Activated naive CD8-positive, alpha-beta T cell (primary cell): ENCODE data around the gene NDUFS3.
A peak's percentile ranks its signal among the peaks of the same experiment; 100 is the strongest.

ENCODE experiments used
- H3K27ac Mint-ChIP-seq: one replicate; pipeline ENCODE4 v1.8.0; 2021; ENCODE audit warnings: mixed read lengths
- H3K27me3 Mint-ChIP-seq: one replicate; pipeline ENCODE4 v1.8.0; 2021; ENCODE audit warnings: mixed read lengths
- H3K36me3 Mint-ChIP-seq: one replicate; pipeline ENCODE4 v1.8.0; 2021; ENCODE audit warnings: mixed read lengths
- H3K4me1 Mint-ChIP-seq: one replicate; pipeline ENCODE4 v1.8.0; 2021; ENCODE audit warnings: low read depth, mixed read lengths
- H3K4me3 Mint-ChIP-seq: one replicate; pipeline ENCODE4 v1.8.0; 2021; ENCODE audit warnings: mild to moderate bottlenecking, mixed read lengths
- H3K9me3 Mint-ChIP-seq: one replicate; pipeline ENCODE4 v1.8.0; 2021; ENCODE audit warnings: low read depth, mixed read lengths

Gene NDUFS3

DNA sequence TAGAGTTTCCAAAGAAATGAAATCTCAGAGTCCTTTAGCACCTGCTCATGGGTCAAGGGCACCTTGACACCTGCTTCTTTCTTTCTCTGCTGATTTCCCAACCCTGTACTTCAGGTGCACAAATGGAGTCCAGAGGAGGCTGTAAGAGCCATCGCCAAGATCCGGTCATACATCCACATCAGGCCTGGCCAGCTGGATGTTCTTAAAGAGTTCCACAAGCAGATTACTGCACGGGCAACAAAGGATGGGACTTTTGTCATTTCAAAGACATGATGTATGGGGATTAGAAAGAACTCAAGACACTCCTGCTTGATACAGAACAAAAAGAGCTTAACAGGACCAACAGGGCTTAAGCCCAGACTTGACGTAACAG lies 7.5 kb upstream of the NDUFS3 start:
- no peak overlapping the region for H3K4me3 Mint-ChIP-seq
- H3K4me1 Mint-ChIP-seq, result peaks cover 18% of the 10 kb centered on the region
- H3K9me3 Mint-ChIP-seq, result no peaks in the 10 kb centered on the region
- peaks cover 3% of the 10 kb centered on the region for H3K36me3 Mint-ChIP-seq
- peak overlapping the region; percentile 46 for H3K27ac Mint-ChIP-seq
- H3K27me3 Mint-ChIP-seq, result no peaks in the 10 kb centered on the region

- H3K27ac Mint-ChIP-seq, result no peak overlapping the region
- peaks cover 3% of the 10 kb centered on the region for H3K36me3 Mint-ChIP-seq
- H3K27me3 Mint-ChIP-seq, result no peaks in the 10 kb centered on the region
- no peak overlapping the region for H3K4me3 Mint-ChIP-seq
- no peaks in the 10 kb centered on the region for H3K9me3 Mint-ChIP-seq
- H3K4me1 Mint-ChIP-seq, result peaks cover 18% of the 10 kb centered on the region
Measured at GRCh38 chr11:47571895-47572294, 7.0 kb upstream of the NDUFS3 start.

DNA sequence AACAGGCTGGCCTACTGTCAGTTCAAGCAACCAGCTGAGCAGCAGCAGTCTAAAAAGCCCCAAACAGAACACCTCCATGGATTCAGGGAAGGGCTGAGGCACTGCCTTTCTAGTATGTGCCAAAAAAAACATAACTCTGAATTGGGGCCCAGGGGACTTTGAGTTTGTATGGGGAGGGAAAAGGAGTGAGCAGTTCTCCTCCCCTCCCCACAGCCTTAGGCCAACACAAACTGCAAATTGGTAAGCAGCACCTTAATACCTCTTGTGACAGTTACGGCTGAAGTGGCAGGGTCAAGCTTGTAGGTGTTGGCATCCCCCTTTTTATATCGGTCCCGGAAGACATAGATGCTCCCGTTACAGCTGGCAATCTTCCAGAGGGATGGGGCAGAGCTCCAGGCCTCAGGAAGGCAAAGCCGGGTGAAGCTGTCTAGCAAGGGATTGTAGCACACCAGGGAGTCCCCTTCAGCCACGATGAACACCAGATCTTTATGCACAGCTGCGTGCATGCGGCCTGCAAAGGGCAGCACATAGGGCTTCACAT lies 6.1 kb upstream of the NDUFS3 start:
- H3K4me3 Mint-ChIP-seq, result no peak overlapping the region
- H3K27me3 Mint-ChIP-seq, result no peaks in the 10 kb centered on the region
- peaks cover 27% of the 10 kb centered on the region for H3K4me1 Mint-ChIP-seq
- peak overlapping the region; percentile 75 for H3K27ac Mint-ChIP-seq
- no peaks in the 10 kb centered on the region for H3K9me3 Mint-ChIP-seq
- peaks cover 3% of the 10 kb centered on the region for H3K36me3 Mint-ChIP-seq

DNA sequence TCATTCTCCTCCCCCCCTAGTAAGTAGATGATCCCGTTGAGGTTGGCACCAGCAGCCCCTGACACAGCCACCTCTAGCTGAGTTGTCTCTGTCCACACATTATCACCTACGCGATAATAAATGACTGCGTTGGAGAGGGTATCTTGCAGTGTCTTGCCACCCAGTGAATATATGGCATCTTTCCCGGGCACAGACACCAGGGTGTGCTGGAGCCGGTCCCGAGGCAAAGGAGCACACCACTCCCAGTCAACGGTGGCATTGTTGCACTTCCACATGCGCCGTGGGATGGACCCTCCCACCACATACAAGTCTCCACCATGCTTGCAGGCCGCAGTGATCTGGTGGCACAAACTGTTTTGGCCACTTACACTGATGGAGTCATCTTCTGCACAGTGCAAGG lies 5.6 kb upstream of the NDUFS3 start:
- Mint-ChIP-seq H3K9me3 (no peaks in the 10 kb centered on the region), H3K27ac (no peak overlapping the region), H3K4me3 (no peak overlapping the region), H3K4me1 (peaks cover 31% of the 10 kb centered on the region), H3K27me3 (no peaks in the 10 kb centered on the region), H3K36me3 (peaks cover 3% of the 10 kb centered on the region)

DNA sequence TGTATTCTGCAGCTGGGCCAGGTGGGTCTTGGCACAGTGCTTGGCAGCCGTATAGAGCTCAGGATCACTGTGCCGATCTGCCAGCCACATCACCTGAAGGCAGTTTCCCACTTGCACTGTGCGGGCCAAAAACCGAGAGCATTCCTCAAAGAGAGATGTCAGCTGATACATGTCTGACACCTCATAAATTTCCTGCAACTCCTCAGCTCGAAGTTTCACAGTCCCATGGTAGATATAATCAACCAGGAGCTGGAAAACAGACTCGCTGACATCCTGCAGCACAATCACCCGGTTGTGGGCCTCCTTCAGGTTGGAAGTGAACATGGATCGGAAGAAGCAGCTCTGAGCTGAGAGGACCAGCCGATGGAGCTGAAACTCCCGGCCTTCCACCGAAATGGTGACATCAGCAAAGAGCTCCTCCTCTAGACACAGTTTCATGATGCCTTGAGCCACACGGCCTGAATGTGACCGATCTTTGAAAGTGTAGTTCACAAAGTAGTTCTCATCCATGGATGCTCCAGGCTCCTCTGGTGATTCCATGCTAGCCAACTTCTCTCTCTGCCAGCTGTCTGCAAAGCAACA lies 1.3 kb upstream of the NDUFS3 start:
- Mint-ChIP-seq H3K4me3 (peak overlapping the region; percentile 98), H3K36me3 (peaks cover 6% of the 10 kb centered on the region), H3K4me1 (peaks cover 48% of the 10 kb centered on the region), H3K27ac (peak overlapping the region; percentile 98), H3K27me3 (no peaks in the 10 kb centered on the region), H3K9me3 (no peaks in the 10 kb centered on the region)

- H3K4me1 Mint-ChIP-seq, result peaks cover 22% of the 10 kb centered on the region
- no peaks in the 10 kb centered on the region for H3K9me3 Mint-ChIP-seq
- no peaks in the 10 kb centered on the region for H3K27me3 Mint-ChIP-seq
- no peak overlapping the region for H3K27ac Mint-ChIP-seq
- no peak overlapping the region for H3K4me3 Mint-ChIP-seq
- H3K36me3 Mint-ChIP-seq, result peaks cover 12% of the 10 kb centered on the region
Measured at GRCh38 chr11:47583844-47584243, 5.0 kb downstream of the NDUFS3 start.

DNA sequence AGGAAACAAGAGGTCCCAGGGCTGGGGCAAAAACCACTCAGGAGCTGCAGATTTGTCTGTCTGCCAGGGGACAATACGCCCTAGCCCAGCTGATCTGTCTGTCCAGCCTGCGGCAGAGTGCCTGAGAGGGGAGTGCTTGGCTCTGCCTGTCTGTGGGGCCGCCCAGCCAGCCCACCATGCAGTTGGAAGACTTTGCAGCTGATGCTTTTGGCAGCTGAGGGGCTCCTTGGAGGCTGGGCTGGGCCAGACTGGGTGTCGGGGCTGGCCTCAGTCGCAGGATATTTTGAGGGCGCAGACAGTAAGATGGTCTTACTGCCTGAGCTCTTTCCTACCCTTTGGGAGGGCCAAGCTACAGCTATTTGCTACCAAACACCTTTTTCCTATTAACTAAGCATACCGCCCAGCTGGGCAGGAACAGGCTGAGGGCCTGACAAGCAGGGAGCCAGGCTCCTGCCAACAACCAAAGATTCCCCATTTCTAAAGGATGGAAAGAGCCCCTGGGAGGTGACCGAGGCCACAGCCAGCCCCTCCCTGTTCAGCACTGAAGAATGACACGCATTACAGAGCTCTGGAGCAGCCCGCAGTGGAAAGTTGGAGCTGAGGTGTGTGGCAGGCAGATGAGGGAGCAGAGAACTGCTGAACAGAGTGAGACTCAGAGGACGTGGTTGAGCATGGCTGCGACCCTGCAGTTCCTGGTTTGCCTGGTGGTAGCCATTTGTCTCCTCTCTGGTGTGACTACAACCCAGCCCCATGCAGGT lies 7.4 kb downstream of the NDUFS3 start, which contains the start of gene FAM180B:
Gene FAM180B (plus strand): TSS at position 581 of the 758 bp plus-strand sequence. CDS start 91 bp downstream, at position 672.
- Mint-ChIP-seq H3K4me1 (peaks cover 6% of the 10 kb centered on the region), H3K4me3 (no peak within 1 kb of the TSS), H3K36me3 (peaks cover 10% of the 10 kb centered on the region), H3K9me3 (no peaks in the 10 kb centered on the region), H3K27me3 (no peaks in the 10 kb centered on the region), H3K27ac (no peak within 1 kb of the TSS)

DNA sequence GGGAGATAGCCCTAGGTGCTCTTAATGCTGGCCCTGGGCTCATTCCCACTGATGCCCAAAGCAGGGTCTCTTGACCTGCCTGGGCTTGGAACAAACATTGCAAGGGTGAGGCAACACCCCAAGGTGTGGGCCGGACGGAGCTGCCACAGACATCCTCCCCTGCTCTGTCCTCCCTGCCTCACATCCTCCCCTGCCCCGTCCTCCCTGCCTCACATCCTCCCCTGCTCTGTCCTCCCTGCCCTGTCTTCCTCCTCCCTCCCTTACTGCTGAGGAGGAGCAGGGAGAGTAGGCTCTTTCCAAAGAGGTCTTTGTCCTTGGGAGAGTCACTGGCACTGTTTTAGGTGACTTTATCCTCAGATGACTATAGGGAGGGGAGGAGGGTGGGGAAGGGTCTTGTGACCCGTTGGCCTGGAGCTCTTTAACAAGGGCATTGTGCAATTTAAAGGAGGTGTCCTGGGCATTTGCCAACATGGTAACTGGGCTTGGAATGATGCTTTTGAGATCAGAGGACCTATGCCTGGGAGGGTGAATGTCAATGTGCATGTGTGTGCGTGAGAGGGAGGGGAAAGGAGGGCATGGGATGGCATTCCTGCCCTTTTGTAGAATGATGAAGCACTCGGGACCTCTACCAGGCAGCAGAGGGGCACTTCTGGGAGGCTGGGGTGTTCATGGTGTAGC lies 8.3 kb downstream of the NDUFS3 start:
- Mint-ChIP-seq H3K4me1 (peaks cover 4% of the 10 kb centered on the region), H3K27me3 (no peaks in the 10 kb centered on the region), H3K27ac (no peak overlapping the region), H3K9me3 (no peaks in the 10 kb centered on the region), H3K36me3 (peaks cover 10% of the 10 kb centered on the region), H3K4me3 (no peak overlapping the region)

DNA sequence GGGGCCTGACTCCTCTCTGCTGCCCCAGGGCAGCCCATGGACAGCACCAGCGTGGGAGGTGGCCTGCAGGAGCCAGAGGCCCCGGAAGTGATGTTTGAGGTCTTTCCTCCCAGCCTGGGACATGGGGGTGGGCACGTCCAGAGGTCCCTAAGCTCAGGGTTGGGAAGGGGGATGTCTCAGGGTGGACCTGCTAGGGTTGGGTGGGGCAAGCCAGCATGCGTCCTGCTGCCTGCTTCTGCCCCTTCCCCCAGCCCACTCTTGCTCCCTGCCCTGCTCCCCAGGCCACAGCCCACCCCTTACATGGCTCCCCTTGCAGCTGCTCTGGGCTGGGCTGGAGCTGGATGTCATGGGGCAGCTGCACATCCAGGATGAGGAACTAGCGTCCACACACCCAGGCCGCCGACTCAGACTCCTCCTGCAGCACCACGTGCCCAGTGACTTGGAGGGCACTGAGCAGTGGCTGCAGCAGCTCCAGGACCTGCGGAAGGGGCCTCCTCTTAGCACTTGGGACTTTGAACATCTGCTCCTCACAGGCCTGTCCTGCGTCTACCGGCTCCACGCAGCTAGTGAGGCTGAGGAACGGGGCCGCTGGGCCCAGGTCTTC lies 9.0 kb downstream of the NDUFS3 start:
- Mint-ChIP-seq H3K4me1 (peaks cover 4% of the 10 kb centered on the region), H3K36me3 (peaks cover 10% of the 10 kb centered on the region), H3K9me3 (no peaks in the 10 kb centered on the region), H3K27me3 (peaks cover 3% of the 10 kb centered on the region), H3K27ac (no peak overlapping the region), H3K4me3 (no peak overlapping the region)

DNA sequence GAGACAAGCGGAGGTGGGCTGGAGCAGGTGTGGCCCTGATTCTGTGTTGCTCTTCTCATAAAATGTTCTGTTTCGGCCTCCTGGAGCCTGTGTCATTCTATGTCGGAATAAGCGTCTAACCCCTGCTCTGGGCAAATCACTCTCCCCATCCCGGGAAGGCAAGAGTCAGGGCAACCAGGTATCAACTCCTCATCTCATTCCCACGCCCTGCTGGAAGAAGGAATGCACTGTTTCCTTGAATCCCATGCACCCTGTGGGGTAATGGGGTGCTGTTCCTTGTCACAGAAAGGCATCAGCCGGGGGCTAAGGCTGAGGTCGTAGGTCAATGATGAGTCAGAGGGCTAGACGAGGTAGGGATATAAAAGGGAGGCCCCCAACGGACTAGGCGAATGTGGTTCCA lies 10.2 kb downstream of the NDUFS3 start:
- H3K9me3 Mint-ChIP-seq, result no peaks in the 10 kb centered on the region
- H3K4me3 Mint-ChIP-seq, result no peak overlapping the region
- H3K27ac Mint-ChIP-seq, result no peak overlapping the region
- peaks cover 12% of the 10 kb centered on the region for H3K27me3 Mint-ChIP-seq
- H3K36me3 Mint-ChIP-seq, result peaks cover 4% of the 10 kb centered on the region
- H3K4me1 Mint-ChIP-seq, result peaks cover 9% of the 10 kb centered on the region

GRCh38 chr11:47589584-47589976 lies 10.7 kb downstream of the NDUFS3 start:
- no peak overlapping the region for H3K4me3 Mint-ChIP-seq
- H3K27ac Mint-ChIP-seq, result no peak overlapping the region
- H3K4me1 Mint-ChIP-seq, result peaks cover 9% of the 10 kb centered on the region
- peaks cover 14% of the 10 kb centered on the region for H3K27me3 Mint-ChIP-seq
- no peaks in the 10 kb centered on the region for H3K36me3 Mint-ChIP-seq
- no peaks in the 10 kb centered on the region for H3K9me3 Mint-ChIP-seq

DNA sequence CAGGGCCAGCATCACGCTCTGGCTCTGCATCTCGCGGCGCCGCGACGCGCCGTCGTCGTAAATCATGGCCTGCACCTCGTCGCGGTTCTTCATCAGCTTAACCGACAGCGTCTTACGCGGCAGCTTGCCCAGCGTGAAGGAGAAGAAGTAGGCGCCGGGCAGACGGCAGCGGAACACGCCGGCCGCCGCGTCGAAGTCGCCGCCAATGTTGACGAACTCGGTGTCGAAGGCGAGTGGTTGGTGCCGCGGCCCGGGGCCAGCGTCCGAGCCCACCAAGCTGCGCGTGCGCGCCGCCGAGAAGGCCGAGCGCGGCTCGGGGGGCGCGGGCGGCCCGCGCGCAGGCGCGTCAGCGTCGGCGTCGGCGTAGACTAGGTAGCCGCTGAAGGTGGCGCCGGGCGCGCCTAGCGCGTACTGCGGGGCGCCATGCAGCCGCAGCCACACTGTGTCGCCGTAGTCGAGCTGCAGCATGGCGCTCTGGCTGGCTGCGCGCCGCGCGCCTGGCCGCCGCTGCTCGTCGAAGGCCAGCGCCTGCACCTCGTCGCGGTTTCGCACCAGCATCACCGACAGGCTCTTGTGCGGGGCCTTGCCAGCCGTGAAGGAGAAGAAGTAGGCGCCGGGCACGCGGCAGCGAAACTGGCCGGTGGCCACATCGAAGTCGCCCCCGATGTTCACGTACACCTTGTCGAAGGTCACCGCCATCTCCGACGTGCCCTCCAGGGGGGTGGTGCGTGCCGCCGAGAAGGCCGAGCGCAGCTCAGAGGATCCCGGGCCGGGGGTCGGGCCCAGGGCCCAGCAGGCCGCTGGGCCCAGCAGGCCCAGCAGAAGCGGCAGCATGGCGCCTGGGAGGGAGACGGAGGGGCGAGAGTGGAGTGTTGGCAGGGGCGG lies 11.3 kb downstream of the NDUFS3 start:
- no peaks in the 10 kb centered on the region for H3K36me3 Mint-ChIP-seq
- H3K4me1 Mint-ChIP-seq, result peaks cover 9% of the 10 kb centered on the region
- H3K27ac Mint-ChIP-seq, result no peak overlapping the region
- no peak overlapping the region for H3K4me3 Mint-ChIP-seq
- H3K27me3 Mint-ChIP-seq, result peaks cover 17% of the 10 kb centered on the region
- H3K9me3 Mint-ChIP-seq, result no peaks in the 10 kb centered on the region

GRCh38 chr11:47591764-47592163 lies 12.9 kb downstream of the NDUFS3 start:
- H3K27ac Mint-ChIP-seq, result no peak overlapping the region
- H3K4me3 Mint-ChIP-seq, result no peak overlapping the region
- no peaks in the 10 kb centered on the region for H3K9me3 Mint-ChIP-seq

GRCh38 chr11:47592251-47592650 lies 13.4 kb downstream of the NDUFS3 start:
- H3K36me3 Mint-ChIP-seq, result no peaks in the 10 kb centered on the region
- H3K27ac Mint-ChIP-seq, result no peak overlapping the region
- no peak overlapping the region for H3K4me3 Mint-ChIP-seq
- H3K4me1 Mint-ChIP-seq, result peaks cover 9% of the 10 kb centered on the region
- H3K9me3 Mint-ChIP-seq, result no peaks in the 10 kb centered on the region
- peaks cover 22% of the 10 kb centered on the region for H3K27me3 Mint-ChIP-seq

More at GRCh38 chr11:47591764-47592163, 12.9 kb downstream of the NDUFS3 start:
- Mint-ChIP-seq H3K36me3 (no peaks in the 10 kb centered on the region), H3K27me3 (peaks cover 22% of the 10 kb centered on the region), H3K4me1 (peaks cover 9% of the 10 kb centered on the region)
